G401.6 (cell line): ENCODE results near the gene USP46.

ENCODE experiments used
- FAIRE-seq: peaks from 2 replicates; lab custom pipeline; 2012; peaks lifted over from hg19 to GRCh38; lab: Jason Lieb, UNC

The USP46 gene, protein sequence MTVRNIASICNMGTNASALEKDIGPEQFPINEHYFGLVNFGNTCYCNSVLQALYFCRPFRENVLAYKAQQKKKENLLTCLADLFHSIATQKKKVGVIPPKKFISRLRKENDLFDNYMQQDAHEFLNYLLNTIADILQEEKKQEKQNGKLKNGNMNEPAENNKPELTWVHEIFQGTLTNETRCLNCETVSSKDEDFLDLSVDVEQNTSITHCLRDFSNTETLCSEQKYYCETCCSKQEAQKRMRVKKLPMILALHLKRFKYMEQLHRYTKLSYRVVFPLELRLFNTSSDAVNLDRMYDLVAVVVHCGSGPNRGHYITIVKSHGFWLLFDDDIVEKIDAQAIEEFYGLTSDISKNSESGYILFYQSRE

GRCh38 chr4:52659001-52659721 is at the start of gene USP46:
USP46 (minus strand) TSS chr4:52659301; CDS start chr4:52659150, 151 bp downstream.
- no peak for FAIRE-seq

DNA sequence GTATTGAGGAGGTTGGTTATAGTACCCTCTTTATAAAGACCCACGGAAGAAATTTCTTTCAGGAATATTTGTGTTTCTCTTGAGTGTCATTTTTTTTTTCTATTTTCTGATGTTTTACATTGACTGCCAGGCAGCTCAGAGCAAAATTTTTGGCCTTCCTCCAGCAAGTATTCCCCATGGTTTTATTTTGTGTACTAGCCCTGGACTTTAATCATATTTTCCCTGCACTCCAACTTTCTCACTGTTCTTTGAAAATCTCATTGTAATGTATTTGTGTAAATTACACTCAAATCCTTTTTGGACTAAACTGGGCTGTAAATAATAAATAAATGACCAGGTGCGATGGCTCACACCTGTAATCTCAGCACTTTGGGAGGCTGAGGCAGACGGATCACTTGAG is 45.6 kb upstream of the USP46 start:
- FAIRE-seq: no peak

GRCh38 chr4:52704133-52704532 is 45.0 kb upstream of the USP46 start:
- FAIRE-seq: no peak

DNA sequence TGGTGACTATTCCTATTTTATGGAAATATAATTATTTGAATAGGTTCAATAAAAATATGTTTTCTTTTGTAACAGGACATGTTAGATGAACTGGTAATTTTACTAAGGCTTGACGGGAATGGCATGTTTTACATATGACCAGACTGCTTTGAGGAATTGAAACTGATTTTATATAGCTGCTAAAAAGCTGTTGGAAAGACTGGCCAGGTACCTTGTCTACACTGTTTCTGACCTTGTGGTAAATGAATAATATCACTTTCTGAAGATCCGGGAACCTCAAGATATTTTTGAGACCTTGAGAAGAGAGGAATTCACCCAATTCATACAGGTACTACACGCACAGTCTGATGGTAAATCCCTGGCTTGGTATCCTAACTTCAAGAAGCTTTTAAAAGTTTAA is 42.1 kb upstream of the USP46 start:
- FAIRE-seq: no peak

GRCh38 chr4:52694936-52695335 is 35.8 kb upstream of the USP46 start:
- no peak for FAIRE-seq

DNA sequence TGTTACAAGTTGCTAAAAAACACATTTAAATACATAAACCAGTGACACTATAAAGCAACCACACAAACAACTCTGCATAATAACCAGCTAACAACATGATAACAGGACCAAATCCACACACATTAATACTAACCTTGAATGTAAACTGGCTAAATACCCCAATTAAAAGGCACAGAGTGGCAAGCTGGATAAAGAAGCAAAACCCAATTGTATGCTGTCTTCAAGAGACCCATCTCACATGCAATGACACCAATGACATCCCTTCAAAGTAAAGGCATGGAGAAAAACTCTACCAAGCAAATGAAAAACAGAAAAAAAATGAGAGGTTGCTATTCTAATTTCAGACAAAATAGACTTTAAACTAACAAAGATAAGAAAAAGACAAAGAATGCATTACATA is 34.4 kb upstream of the USP46 start:
- no peak for FAIRE-seq

GRCh38 chr4:52689096-52689495 is 30.0 kb upstream of the USP46 start:
- FAIRE-seq: no peak

DNA sequence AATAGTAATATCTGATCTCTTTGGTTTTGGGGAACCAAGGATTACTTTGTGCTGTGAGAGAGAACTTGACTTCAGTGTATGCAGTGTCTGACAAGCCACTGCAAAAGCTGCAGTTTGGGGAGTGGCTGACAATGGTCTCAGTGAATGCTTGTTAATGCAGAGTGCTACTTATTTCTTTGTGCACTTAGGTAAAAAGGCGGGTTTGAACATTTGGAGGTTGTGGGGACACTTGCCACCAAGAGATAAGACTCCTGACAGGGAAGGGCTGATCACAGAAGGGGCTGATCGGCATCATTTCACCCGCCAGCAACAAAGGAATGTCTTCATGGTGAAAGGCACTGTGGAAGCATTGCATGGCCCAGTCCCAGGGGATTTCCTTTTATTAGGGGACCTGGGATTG is 28.6 kb upstream of the USP46 start:
- FAIRE-seq: no peak

DNA sequence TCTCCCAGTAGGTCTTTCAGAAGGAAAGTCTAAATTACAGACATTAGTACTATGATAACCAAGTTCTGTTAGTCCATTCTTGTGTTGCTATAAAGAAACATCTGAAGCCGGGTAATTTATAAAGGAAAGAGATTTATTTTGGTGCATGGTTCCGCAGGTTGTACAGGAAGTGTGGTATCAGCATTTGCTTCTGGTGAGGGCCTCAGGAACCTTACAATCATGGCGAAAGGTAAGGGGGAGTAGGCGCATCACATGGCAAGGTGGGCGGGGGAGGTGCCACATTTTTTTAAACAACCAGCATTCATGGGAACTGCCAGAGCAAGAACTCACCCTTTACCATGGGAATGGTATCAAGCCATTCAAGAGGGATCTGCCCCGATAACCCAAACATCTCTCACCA is 26.2 kb upstream of the USP46 start:
- no peak for FAIRE-seq

GRCh38 chr4:52684896-52685295 is 25.8 kb upstream of the USP46 start:
- FAIRE-seq: no peak

DNA sequence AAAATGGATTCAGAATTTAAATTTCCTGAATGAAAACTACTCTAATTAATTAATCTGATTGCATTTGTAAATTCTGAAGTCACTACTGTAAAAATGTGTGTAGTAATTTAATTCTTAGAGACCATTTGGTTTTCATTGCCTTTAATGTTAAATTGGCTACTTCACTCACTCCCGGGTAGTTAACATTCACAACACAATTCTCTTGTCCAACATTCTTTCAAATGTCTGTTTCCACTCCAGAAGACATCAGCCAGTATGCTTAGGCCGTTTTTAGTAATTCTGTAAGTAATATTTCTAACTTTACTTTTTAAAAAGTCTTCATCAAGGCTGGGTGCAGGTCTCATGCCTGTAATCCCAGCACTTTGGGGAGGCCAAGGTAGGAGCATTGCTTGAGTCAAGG is 21.3 kb upstream of the USP46 start:
- FAIRE-seq: no peak

DNA sequence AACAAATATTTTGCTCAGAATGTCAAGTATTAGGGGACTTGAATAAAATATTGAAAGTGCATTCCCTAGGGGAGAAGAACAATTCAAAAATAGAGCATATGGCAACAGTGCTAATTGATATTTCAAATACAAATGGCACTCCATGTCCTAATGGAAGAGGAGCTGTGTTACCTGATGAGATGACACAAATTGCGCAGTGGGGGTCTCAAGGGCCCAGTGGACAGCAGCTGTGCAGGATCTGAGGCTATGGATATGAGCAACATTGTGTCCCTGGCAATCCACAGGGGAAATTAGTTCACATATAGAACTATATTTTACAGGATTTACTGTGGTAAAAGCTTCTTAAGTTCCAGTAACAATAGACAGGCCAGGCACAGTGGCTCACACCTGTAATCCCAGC is 17.4 kb upstream of the USP46 start:
- FAIRE-seq: no peak

DNA sequence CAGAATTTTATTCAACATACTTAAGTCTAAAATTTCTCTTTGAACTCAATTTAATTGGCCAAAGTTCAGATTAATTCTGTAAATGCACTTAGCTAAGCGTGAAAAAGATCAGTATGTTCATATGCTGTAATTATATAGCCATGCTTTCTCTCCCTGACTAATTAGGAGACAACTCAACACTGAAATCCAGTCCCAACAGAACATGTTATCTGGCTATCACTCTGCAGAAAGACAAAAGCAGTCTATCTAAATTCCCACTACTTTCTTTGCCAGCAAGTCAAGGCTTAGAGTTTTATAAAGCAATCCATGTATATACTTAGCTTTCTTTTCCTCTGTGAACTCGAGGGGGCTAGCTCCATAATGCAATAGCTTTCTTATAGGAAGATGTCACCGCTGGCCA is 16.0 kb upstream of the USP46 start:
- no peak for FAIRE-seq

- FAIRE-seq: no peak
Observed at GRCh38 chr4:52670739-52671138, 11.6 kb upstream of the USP46 start.

GRCh38 chr4:52670121-52670520 is 11.0 kb upstream of the USP46 start:
- FAIRE-seq: no peak

GRCh38 chr4:52665592-52665991 is 6.5 kb upstream of the USP46 start:
- no peak for FAIRE-seq

DNA sequence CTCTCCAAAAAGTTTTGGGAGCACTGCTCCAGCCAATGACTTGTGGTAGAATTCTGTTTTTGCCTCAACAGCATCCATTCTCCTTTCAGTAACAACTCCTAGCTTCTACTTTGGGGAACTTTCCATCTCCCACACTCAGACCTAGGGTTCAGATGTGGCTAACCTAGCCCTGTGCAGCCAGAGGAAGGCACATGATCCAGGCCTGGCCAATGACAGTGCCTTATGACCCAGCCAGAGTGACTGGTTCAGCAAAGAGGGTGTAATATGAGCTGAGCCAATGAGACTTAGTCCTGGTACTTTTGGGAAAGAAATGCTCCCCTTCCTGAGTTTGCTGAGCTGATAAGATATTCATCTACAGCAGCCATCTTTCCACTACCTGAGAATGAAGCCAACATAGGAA is 5.4 kb upstream of the USP46 start:
- no peak for FAIRE-seq

DNA sequence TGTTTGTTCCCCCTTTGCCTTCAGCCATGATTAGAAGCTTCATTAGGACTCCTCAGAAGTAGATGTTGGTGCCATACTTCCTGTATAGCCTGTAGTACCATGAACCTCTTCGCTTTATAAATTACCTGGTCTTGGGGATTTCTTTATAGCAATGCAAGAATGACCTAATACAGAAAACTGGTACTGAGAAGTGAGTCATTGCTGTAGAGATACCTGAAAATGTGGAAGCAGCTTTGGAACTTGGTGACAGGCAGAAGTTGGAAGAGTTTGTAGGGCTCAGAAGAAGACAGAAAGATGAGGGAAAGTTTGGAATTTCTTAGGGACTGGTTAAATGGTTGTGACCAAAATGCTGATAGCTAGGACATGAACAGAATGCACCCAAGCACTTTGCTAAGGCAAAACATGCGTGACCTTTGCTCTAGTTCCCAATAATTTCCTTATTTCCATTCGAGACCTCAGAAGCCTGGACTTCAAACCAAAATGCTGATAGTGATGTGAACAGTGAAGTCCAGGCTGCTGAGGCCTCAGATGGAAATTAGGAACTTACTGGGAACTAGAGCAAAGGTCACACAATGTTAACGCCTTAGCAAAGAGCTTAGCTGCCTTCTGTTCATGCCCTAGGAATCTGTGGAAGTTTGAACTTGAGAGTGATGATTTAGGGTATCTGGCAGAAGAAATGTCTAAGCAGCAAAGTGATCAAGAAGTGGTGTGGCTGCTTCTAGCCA is 3.0 kb upstream of the USP46 start:
- no peak for FAIRE-seq

- no peak for FAIRE-seq
Observed at GRCh38 chr4:52660643-52661042, 1.5 kb upstream of the USP46 start.

- no peak for FAIRE-seq
Observed at GRCh38 chr4:52659722-52660261, 691 bp upstream of the USP46 start.

DNA sequence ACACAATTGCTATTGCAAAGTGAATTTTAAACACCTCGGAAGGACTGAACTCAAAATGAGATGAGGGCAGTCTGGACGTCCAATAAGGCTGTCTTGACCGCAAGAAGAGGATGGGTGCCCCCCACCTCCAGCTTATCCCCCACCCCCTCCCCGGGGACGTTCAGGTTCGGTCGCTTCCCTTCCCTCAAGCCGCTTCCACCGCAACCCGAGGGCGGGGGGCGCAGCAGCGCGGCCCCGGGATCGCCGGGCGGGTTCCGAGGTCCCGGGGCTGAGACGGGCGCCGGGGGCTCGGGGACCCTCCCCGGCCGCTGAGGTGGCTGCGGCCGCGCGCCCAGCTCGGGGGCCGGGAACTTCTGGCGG is 480 bp downstream of the USP46 start:
- FAIRE-seq: no peak

DNA sequence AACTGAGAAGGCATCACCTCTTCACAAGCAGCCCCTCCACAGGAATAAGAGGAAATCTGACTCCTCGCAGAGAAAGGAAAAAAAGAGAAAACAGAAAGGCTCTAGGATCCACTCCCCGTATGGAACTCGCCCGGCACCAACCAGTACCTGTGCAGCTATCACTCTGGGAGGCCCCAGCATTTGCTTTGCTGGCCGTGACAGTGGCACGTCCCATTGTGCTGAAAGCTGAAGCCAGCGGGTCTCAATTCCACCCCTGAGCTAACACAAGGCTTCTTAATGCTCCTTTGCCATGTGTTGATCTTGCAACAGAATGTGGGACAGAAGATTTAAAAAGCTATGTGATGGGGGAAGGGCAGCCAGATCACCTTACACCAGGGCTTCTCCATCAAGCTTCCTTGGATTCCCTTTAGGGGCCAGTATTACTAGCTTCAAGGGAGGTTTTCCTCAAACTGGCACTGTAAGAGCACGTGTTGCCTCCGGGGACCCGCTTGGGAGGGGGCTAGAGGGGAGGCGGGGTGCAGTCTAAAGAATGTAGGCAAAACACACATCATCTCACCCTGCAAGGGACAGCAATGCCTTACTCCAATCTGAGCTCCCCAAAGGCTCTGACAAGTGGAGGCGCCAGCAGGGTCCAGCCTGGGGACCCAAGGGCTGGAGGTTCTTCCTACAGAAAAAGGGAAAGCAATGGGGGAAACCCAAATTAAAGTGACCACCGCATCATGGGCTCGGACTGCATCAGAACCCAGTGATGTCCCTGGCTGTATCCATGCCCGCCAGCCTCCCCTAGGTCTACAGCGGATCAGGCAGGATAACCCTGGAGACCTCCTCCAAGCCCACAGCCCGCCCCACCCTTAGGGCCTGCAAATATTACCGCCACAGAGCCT is 1.2 kb downstream of the USP46 start:
- no peak for FAIRE-seq
